Effector memory CD8-positive, alpha-beta T cell (primary cell): Measurements from ENCODE around the gene XRN1.
"Not testable (repeated sequence)": the region's sequence is repeated elsewhere in the genome, so short reads cannot be mapped to it uniquely, and the experiment has no call there.

Source experiments
- ATAC-seq: fragments of 150-1000 bp; cut with Tn5 transposase; replicated peaks from 2 replicates; pipeline ENCODE4 v1.10.0; 2021; ENCODE audit warnings: mild to moderate bottlenecking, moderate library complexity
- DNase-seq, 3 experiments: peaks; one replicate each; pipeline ENCODE4 v3.0.0; 2021
- H3K27ac Mint-ChIP-seq, 2 donors: one replicate each; pipeline ENCODE4 v1.8.0; 2022; ENCODE audit warnings: mild to moderate bottlenecking in 2 of 2, mixed read lengths in 2 of 2, moderate library complexity in 2 of 2
- H3K27me3 Mint-ChIP-seq, 2 donors: one replicate each; pipeline ENCODE4 v1.8.0; 2022; ENCODE audit warnings: mixed read lengths in 2 of 2
- H3K36me3 Mint-ChIP-seq: one replicate; pipeline ENCODE4 v1.8.0; 2022; ENCODE audit warnings: mild to moderate bottlenecking, moderate library complexity, mixed read lengths; ENCODE audit not compliant: insufficient read depth
- H3K4me1 Mint-ChIP-seq, 2 donors: one replicate each; pipeline ENCODE4 v1.8.0; 2022; ENCODE audit warnings: low read depth in 2 of 2, mixed read lengths in 2 of 2
- H3K4me3 Mint-ChIP-seq, 2 donors: one replicate each; pipeline ENCODE4 v1.8.0; 2022; ENCODE audit warnings: mild to moderate bottlenecking in 2 of 2, mixed read lengths in 2 of 2, moderate library complexity in 2 of 2
- H3K9me3 Mint-ChIP-seq, 2 donors: one replicate each; pipeline ENCODE4 v1.8.0; 2022; ENCODE audit warnings: mixed read lengths in 2 of 2

The XRN1 gene

DNA sequence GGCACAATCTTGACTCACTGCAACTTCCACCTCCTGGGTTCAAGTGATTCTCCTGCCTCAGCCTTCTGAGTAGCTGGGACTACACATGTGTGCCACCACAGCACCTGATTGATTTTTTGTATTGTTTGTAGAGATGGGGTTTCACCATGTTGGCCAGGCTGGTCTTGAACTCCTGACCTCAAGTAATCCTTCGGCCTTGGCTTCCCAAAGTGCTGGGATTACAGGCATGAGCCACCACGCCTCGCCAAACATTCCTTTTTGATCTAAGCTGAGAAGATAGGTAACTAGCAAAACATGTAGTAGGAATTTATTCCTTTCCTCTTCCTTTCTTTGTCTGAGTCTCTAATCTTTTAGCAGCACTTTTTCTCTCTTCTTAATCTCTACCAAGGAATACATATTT lies 95.1 kb downstream of the XRN1 start:
- H3K27ac Mint-ChIP-seq, H3K27me3 Mint-ChIP-seq, ATAC-seq, H3K4me1 Mint-ChIP-seq, H3K9me3 Mint-ChIP-seq, H3K4me3 Mint-ChIP-seq, DNase-seq: not testable (repeated sequence)
- peaks cover 60% of the 10 kb centered on the region for H3K36me3 Mint-ChIP-seq

- Mint-ChIP-seq H3K4me1 (peaks cover 0 to 2% of the 10 kb centered on the region in 2 donors), H3K36me3 (peaks cover 39% of the 10 kb centered on the region), H3K27ac (peak overlapping the region in 1 of 2 donors; percentile 18), H3K27me3 (no peaks in the 10 kb centered on the region), H3K4me3 (no peak overlapping the region), H3K9me3 (no peaks in the 10 kb centered on the region)
- ATAC-seq (no peak), DNase-seq (no peak)
Observed at GRCh38 chr3:142348460-142348859, 99.4 kb downstream of the XRN1 start.

DNA sequence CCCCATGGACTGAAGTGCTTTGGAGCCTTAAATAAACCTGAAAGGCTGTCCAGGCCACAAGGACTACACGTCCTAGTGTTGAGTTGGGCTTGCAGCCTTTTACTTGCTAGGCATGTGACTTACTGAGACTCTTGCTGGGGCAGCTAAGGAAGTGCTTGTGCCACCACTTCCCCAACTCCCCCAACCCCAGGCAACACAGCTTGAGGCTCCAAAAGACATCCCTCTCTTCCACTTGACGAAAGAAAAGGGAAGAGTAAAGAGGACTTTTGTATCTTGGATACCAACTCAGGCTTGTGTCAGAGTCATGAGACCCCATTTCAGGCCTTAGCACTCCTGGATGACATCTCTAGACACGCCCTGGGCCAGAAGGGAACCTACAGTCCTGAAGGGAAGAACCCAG lies 109.8 kb downstream of the XRN1 start:
- H3K27ac Mint-ChIP-seq: peak overlapping the region in 1 of 2 donors; percentile 39
- no peak overlapping the region for H3K4me3 Mint-ChIP-seq
- H3K27me3 Mint-ChIP-seq: no peaks in the 10 kb centered on the region
- peaks cover 35% of the 10 kb centered on the region for H3K36me3 Mint-ChIP-seq
- DNase-seq (no peak), ATAC-seq (no peak)
- peaks cover 0 to 2% of the 10 kb centered on the region in 2 donors for H3K9me3 Mint-ChIP-seq
- peaks cover 9 to 18% of the 10 kb centered on the region in 2 donors for H3K4me1 Mint-ChIP-seq

DNA sequence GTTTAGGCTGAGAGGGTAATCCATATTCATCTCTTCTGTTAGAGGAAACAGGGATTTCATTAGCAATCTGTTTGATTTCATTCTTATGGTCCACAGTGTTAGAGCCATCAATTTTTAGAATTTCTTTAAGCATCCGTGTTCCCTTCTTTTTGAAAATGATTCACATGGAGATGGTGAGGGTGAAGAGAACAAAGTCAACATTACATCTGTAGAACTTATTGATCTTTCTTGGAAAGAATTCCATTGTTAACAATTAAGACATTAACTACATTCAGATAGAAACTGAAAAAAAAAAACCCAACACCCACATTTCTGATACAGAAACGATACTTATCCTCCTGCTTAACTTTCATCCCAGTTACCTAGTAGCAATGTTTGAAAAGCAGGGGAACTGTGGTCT lies 115.4 kb downstream of the XRN1 start:
- Mint-ChIP-seq H3K27me3 (no peaks in the 10 kb centered on the region), H3K4me3 (no peak overlapping the region), H3K9me3 (no peaks in the 10 kb centered on the region), H3K4me1 (peaks cover 2 to 8% of the 10 kb centered on the region in 2 donors), H3K36me3 (peaks cover 52% of the 10 kb centered on the region), H3K27ac (no peak overlapping the region)
- ATAC-seq (no peak), DNase-seq (no peak)

DNA sequence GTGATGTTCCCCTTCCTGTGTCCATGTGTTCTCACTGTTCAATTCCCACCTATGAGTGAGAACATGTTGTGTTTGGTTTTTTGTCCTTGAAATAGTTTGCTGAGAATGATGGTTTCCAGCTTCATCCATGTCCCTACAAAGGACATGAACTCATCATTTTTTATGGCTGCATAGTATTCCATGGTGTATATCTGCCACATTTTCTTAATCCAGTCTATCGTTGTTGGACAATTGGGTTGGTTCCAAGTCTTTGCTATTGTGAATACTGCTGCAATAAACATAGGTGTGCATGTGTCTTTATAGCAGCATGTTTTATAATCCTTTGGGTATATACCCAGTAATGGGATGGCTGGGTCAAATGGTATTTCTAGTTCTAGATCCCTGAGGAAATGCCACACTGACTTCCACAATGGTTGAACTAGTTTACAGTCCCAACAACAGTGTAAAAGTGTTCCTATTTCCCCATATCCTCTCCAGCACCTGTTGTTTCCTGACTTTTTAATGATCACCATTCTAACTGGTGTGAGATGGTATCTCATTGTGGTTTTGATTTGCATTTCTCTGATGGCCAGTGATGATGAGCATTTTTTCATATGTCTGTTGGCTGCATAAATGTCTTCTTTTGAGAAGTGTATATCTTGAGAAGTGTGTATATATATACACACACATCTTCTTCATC lies 123.4 kb downstream of the XRN1 start:
- H3K27me3 Mint-ChIP-seq, H3K27ac Mint-ChIP-seq, H3K9me3 Mint-ChIP-seq, DNase-seq, H3K4me1 Mint-ChIP-seq, ATAC-seq, H3K4me3 Mint-ChIP-seq: not testable (repeated sequence)
- peaks cover 24% of the 10 kb centered on the region for H3K36me3 Mint-ChIP-seq

DNA sequence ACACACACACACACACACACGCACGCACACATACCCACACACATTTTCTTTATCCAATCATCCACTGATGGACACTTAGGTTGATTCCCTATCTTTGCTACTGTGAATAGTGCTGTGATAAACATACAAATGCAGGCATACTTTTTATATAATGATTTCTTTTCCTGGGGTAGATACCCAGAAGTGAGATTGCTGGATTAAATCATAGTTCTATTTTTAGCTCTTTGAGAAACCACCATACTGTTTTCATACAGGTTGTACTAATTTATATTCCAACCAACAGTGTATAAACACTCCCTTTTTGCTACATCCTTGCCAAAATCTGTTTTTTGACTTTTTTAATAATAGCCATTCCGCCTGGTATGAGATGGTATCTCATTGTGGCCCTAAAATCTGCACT lies 127.9 kb downstream of the XRN1 start:
- Mint-ChIP-seq H3K9me3 (no peaks in the 10 kb centered on the region), H3K27ac (peak overlapping the region in 1 of 2 donors; percentile 72), H3K4me1 (peaks cover 0 to 3% of the 10 kb centered on the region in 2 donors), H3K36me3 (peaks cover 36% of the 10 kb centered on the region), H3K27me3 (no peaks in the 10 kb centered on the region), H3K4me3 (no peak overlapping the region)
- ATAC-seq: no peak
- no peak for DNase-seq

DNA sequence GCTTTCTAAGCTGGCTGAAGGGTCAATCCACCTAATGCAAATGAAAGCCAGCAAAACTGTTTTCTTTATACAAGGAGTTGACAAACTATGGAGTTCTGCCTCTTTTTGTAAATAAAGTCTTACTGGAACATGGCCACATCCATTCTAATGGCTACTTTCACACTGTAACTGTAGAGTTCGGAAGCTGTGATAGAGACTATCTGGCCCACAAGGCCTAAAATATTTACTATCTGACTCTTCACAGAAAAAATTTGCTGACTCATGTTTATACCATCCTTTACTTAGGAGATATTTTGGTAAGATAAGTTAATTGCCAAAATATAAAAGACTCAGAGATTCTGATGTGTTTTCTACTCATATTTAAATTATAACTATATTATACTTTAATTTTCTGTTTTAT lies 128.7 kb downstream of the XRN1 start:
- Mint-ChIP-seq H3K27me3 (no peaks in the 10 kb centered on the region), H3K36me3 (peaks cover 42% of the 10 kb centered on the region)
- no peak for ATAC-seq

GRCh38 chr3:142318331-142318730 lies 129.5 kb downstream of the XRN1 start:
- DNase-seq (no peak), ATAC-seq (no peak)
- Mint-ChIP-seq H3K4me3 (no peak overlapping the region), H3K4me1 (peaks cover 0 to 3% of the 10 kb centered on the region in 2 donors), H3K9me3 (no peaks in the 10 kb centered on the region), H3K36me3 (peaks cover 48% of the 10 kb centered on the region), H3K27ac (peak overlapping the region; percentile 41 to 51), H3K27me3 (no peaks in the 10 kb centered on the region)

More for the DNA sequence above, 128.7 kb downstream of the XRN1 start:
- DNase-seq: no peak
- Mint-ChIP-seq H3K4me3 (no peak overlapping the region), H3K9me3 (no peaks in the 10 kb centered on the region), H3K4me1 (peaks cover 0 to 3% of the 10 kb centered on the region in 2 donors), H3K27ac (no peak overlapping the region)

- peaks cover 54% of the 10 kb centered on the region for H3K36me3 Mint-ChIP-seq
- not testable (repeated sequence) for H3K4me3 Mint-ChIP-seq, H3K9me3 Mint-ChIP-seq, ATAC-seq, DNase-seq, H3K27me3 Mint-ChIP-seq, H3K4me1 Mint-ChIP-seq, H3K27ac Mint-ChIP-seq
Observed at GRCh38 chr3:142315978-142316388, 131.9 kb downstream of the XRN1 start.

GRCh38 chr3:142315083-142315482 lies 132.8 kb downstream of the XRN1 start:
- no peaks in the 10 kb centered on the region for H3K9me3 Mint-ChIP-seq
- ATAC-seq: no peak

GRCh38 chr3:142310439-142310838 lies 137.4 kb downstream of the XRN1 start:
- no peaks in the 10 kb centered on the region for H3K4me1 Mint-ChIP-seq
- H3K27me3 Mint-ChIP-seq: no peaks in the 10 kb centered on the region
- no peaks in the 10 kb centered on the region for H3K9me3 Mint-ChIP-seq
- H3K4me3 Mint-ChIP-seq: no peak overlapping the region
- H3K36me3 Mint-ChIP-seq: peaks cover 52% of the 10 kb centered on the region
- no peak for DNase-seq
- ATAC-seq: no peak
- peak overlapping the region in 1 of 2 donors; percentile 6 for H3K27ac Mint-ChIP-seq

More at GRCh38 chr3:142315083-142315482, 132.8 kb downstream of the XRN1 start:
- Mint-ChIP-seq H3K27ac (no peak overlapping the region), H3K36me3 (peaks cover 54% of the 10 kb centered on the region), H3K4me1 (peaks cover 0 to under 1% of the 10 kb centered on the region in 2 donors), H3K4me3 (no peak overlapping the region), H3K27me3 (no peaks in the 10 kb centered on the region)
- DNase-seq: no peak

DNA sequence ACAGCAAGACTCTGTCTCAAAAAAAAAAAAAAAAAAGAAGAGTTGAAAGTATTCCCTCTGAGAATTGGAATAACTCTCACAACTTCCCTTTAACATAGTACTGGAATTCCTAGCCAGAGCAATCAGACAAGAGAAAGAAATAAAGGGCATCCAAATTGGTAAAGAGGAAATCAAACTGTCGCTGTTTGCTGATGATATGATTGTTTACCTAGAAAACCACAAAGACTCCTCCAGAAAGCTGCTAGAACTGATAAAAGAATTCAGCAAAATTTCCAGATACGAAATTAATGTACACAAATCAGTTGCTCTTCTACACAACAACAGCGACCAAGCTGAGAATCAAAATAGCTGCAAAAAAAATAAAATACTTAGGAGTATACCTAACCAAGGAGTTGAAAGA lies 145.0 kb downstream of the XRN1 start:
- not testable (repeated sequence) for H3K4me1 Mint-ChIP-seq, H3K27ac Mint-ChIP-seq, H3K4me3 Mint-ChIP-seq, ATAC-seq, DNase-seq, H3K27me3 Mint-ChIP-seq
- H3K36me3 Mint-ChIP-seq: peaks cover 13% of the 10 kb centered on the region
- H3K9me3 Mint-ChIP-seq: peaks cover 2 to 17% of the 10 kb centered on the region in 2 donors

GRCh38 chr3:142298626-142299025 lies 149.2 kb downstream of the XRN1 start:
- ATAC-seq: no peak
- Mint-ChIP-seq H3K27me3 (no peaks in the 10 kb centered on the region), H3K36me3 (no peaks in the 10 kb centered on the region), H3K4me1 (peaks cover 0 to 3% of the 10 kb centered on the region in 2 donors), H3K27ac (no peak overlapping the region), H3K9me3 (peaks cover 0 to 14% of the 10 kb centered on the region in 2 donors), H3K4me3 (no peak overlapping the region)
- DNase-seq: no peak

- Mint-ChIP-seq H3K9me3 (peaks cover 0 to 2% of the 10 kb centered on the region in 2 donors), H3K27me3 (no peaks in the 10 kb centered on the region), H3K36me3 (no peaks in the 10 kb centered on the region), H3K4me3 (no peak overlapping the region), H3K27ac (no peak overlapping the region), H3K4me1 (no peaks in the 10 kb centered on the region)
- DNase-seq: no peak
- ATAC-seq: no peak
Observed at GRCh38 chr3:142296507-142296906, 151.3 kb downstream of the XRN1 start.
